GM18502 (cell line): ENCODE data around the gene ETV6.

Experiments used
- ATAC-seq: cut with Tn5 transposase; IDR thresholded peaks from one replicate; pipeline ENCODE4 v1.9.1; 2021; ENCODE audit warnings: mild to moderate bottlenecking; ENCODE audit not compliant: unreplicated experiment, poor library complexity

Gene ETV6

DNA sequence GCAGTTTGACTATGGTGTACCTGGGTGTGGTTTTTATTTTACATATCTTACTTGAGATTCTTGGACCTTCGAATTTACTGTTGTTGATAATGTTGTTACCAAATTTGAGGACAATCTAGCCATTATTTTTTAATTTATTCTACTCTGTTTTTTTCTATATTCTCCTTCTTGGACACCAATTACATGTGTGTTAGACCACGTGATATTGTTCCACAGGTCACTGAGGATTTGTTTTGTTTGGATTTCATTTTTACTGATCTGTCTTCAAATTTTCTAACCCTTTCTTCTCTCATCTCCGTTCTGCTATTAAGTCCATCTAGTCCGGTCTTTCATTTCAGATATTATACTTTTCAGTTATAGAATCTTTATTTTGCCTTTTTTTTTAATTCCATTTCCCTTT lies 216.3 kb downstream of the ETV6 start:
- no peak for ATAC-seq

DNA sequence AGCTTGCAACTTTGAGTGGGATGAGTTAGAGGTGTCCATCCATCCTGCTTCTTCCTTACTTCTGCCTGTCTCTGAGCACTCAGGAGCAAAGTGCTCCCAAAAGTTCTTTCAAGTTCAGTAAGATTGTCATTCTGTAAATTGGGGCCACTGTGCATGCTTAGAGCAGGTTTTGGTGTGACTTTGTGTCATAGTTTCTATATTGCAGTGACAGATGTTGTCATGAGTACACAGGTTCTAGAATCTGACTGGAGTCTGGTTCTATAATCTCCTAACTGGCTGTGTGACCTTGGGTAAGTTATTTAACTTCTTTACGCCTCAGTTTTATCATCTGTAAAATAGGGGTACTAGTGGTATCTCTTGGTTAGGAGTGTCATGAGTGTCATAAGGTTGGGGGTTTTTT lies 218.6 kb downstream of the ETV6 start:
- ATAC-seq, result no peak

DNA sequence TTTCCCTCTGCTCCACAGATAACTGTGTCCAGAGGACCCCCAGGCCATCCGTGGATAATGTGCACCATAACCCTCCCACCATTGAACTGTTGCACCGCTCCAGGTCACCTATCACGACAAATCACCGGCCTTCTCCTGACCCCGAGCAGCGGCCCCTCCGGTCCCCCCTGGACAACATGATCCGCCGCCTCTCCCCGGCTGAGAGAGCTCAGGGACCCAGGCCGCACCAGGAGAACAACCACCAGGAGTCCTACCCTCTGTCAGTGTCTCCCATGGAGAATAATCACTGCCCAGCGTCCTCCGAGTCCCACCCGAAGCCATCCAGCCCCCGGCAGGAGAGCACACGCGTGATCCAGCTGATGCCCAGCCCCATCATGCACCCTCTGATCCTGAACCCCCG lies 219.9 kb downstream of the ETV6 start:
- no peak for ATAC-seq

DNA sequence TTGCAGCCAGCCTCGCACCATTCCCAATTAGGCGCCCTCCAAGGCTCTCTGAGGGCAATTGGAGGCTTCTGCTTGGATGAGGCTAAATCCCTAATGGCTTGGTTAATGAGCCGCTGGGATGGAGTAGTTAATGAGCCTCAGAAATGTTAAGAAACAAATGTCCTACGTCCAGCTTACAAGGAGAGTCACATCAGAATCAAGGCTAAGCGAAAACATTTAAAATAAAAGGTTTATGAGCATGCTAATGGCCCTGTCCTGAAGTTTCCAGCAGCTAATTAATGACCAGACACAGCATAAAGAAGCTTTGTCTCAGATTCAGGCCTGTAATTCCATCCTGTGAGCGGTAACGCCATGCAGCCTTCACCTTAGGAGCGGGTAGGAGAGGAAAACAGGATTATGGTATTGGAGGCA lies 220.6 kb downstream of the ETV6 start:
- no peak for ATAC-seq

DNA sequence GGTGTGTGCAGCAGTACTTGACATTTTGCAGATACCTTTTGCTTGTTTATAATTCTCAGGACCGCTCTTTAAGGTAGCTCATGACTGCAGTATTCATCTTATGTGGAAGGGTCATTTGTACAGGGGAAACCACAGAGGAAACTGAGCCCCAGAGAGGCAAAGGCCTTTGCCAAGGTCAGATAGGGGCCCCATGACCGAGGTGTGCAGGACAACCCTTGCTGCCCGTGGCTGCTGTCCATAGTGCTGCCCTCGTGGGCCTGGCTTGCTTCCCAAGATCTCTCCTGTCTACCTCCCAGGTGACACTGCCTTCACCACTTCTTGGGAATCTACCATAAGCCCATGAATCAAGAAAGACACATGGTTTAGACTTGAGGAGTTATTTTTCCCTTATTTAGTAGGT lies 222.6 kb downstream of the ETV6 start:
- no peak for ATAC-seq

DNA sequence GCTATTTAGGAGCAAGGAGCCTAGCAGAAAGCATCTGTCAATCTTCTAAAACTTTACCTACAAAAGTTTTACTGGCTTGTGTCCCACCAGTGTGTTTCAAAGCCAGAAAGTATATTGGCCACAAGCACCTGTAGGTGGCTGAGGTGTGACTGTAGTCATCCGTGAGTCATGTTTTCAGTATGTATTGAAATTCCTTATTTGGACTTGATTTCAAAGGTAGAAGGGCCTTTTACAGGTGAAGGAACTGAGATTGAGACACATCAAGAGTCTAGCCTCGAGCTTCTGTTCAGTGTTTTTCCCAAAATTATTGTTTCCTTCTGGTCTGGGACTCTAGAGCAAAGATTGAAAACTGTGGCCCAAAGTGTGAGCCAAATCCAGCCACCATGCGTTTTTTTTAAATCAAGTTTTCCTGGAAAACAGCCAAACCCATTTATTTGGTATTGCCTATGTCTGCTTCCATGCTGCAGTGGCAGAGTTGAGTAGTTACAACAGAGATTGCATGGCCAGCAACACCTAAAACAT lies 226.0 kb downstream of the ETV6 start:
- ATAC-seq, result no peak

DNA sequence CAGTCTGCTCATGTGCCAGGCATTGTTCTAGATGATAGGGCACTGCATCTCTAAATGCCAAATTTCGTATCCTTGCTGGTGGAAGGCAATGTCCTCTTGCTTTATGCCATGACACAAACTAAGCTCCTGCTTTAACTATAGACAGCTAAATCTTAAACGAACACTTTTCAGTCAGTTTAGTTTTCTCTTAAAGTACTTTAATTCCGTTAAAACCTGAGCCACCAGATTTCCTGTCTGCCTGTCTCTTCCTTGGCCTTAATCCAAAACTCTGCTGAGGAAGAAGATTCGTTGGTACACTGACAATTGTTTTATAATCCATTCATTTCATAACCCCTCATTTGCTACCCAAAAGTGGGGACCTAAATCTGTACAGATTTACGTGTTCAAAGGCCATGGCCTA lies 226.8 kb downstream of the ETV6 start:
- ATAC-seq, result no peak

DNA sequence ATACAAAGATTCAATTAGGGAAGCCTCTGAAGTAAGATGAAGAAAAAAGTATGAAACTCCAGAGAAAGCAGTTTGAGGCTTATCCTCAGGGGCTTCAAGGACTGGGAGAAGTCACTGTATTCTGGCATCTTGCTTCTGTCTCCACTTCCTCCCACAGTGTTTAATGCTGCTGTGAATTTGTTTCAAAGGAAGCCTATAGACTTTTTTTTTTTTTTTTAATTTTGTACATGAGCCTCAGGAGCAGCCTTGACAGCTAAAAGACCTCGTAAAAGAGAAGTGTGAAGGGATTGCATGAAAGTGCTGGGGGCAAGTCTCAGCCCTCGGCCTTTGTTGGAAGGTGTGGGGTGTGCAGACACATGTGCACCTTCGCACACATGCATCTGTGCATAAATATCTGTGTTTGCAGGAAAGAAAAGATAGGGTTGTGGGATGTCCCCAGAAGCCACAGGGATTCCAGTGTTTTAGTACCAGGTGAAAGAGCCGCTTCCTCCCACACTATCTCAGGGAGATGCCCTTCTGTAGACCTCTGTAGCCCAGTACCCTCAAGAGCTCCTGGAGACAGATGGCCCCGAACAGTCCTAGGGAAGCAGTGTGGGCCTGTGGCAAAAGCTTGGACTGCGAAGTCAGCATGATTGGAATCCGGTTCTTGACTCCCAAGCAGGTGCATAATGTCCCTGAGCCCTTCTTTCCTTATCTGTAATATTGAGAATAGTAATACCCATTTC lies 227.8 kb downstream of the ETV6 start:
- ATAC-seq, result no peak

DNA sequence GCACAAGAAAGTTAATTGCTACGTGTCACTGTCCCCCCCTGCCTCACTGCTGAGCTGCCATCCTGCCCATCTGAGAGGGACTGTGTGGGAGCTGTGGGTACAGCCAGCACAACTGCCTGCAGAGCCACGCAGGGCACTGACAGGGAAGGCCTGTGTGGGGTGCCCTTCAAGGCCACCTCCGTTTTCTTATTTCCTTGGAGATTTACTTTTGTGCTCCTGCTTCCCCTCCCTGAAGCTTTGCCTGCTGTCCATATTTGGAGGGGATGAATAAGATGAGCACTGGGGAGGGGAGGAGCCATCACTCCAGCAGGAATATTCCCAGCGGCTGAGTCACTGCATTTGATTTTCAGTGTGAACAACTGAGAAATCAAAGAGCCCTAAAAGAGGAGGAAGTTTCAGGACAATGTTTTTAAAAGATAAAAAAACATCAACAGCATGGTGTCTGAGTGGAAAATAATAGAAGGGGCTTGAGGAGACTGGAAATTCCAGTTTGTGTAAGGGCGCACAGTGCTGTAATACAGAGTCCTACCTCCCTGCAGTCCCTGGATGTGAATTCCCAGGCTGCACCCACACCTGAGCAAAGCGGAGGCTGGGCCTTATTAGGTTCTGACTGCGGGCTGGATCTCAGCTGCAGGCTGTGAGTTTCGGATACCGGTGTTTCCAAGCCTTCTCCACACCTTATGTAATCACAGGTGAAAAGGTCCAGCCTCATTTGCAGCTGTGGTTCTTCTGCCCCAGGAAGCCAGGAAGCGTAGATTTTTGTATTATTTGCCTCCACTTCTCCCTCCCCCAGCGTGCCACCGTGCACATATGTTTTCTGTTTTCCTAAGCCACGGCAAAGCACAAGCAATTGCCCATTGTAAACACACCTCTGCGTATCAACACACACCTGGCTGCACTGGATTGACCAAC lies 228.7 kb downstream of the ETV6 start:
- no peak for ATAC-seq

DNA sequence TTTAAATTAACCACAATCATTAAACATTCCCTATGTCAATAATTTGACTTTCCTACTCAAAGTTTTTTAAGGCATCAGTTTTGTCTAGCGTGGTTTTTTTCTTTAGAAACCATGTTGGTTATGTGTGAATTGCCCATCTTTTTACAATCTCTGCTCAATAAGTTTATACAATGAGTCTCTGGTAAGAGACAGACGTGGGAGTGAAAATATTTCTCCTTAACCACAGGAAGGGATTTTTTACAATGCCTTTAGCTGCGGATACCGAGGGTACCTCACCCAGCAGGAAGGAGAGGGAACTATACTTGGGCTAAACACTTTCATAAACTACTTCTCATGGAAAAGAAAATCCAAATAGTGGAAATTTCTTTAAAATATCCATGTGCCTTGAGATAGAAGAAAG lies 229.8 kb downstream of the ETV6 start:
- no peak for ATAC-seq

DNA sequence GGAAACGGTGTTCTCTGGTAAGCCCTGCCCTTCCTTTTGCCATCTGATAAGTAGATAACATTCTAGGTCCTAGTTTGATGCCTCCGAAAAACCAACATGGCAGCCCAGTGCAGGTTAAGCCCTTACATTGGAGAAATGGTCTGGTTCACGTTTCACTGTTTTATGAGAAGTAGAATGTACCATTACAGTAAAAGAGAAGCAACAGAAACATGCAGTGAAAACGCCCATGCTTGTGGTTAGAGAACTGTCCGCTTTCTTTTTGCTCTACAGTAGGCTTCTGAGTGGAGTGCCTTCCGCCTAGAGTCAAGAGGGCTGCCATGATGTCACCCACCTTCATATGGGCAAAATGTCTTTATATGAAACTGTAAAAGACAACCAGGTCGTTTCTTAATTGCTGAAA lies 230.9 kb downstream of the ETV6 start:
- no peak for ATAC-seq

DNA sequence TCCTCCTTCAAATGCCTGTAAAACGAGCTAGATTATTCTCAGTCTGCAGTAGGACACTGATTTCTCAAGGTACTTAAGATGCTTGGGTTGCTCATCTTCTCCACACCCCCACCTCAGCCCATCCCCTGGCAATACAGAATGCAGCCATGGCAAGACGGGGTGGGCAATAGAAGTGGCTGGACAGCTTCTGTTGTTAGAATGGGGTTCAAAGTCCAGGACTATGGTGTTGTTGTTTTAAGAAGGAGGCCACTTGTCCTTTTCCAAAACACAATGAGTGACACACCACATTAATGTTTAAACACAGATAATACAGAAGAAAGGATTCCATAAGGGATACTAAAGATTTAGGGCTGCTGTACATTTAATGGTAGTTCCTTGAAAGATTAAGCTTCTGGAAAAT lies 232.4 kb downstream of the ETV6 start:
- no peak for ATAC-seq

DNA sequence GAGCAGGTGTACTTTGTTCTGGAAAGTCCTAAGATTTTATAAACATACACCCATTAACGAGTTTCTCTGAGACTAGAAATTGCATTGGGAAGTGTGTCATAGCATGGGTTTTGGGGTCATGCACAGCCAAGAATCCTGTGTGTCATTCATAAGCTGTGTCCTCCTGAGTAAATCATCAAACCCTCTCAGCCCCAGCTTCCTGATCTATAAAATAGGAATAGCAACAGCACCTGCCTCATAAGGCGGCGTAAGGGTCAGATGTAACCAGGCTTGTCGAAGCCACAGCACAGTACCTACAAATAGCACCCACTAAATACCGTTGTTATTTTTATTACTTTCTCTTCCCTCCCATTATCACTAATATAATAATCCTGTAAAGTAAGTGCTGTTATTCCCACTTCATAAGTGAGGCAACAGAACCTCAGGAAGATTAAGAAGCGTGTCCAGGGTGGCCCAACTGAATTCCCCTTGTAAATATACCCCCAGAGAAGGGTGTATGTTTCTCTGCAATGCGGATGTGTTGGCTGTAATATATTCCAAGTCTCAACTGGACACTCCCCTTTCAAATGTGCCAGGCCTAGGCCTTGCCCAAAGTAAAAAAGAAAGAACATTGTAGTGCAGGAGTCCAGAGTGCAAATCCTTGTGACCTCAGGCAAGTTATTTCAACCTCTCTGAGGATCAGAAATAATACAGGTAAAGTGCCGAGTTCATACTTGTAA lies 233.0 kb downstream of the ETV6 start:
- ATAC-seq, result no peak

DNA sequence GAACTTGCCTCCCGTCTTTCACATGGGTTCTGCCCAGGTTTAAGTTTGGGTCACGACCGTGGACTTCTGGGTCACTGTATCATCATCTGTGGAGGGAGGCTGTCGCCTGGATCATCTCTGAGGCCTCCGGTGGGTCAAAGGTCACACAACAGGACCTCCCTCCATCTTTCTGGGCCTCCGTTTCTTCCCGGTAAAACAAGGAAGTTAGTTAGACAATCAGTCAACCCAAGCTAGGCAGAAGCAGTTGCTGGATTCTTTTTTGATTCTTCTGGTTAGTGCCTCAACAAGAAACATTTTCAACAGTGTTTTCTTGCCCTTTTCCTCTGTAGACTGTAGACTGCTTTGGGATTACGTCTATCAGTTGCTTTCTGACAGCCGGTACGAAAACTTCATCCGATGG lies 234.6 kb downstream of the ETV6 start:
- no peak for ATAC-seq

DNA sequence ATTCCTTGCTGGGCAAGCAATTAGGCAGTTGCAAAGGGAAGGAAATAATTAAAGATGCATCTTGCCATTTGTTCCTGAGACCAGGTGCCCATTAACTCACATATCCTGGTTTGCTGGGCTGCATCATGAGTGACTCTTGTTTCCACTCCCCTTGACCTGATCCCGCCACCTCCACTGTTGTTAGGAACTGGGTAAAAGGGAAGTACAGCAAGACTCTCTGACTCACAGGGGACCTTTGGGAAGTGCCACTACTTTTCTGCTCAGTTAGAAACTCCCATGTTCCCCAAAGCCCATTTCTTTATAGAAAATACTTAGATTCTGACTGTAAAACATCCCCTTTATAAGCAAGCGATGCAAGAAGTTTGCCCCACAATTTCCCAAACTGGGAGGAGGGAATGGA lies 235.2 kb downstream of the ETV6 start:
- ATAC-seq, result no peak

DNA sequence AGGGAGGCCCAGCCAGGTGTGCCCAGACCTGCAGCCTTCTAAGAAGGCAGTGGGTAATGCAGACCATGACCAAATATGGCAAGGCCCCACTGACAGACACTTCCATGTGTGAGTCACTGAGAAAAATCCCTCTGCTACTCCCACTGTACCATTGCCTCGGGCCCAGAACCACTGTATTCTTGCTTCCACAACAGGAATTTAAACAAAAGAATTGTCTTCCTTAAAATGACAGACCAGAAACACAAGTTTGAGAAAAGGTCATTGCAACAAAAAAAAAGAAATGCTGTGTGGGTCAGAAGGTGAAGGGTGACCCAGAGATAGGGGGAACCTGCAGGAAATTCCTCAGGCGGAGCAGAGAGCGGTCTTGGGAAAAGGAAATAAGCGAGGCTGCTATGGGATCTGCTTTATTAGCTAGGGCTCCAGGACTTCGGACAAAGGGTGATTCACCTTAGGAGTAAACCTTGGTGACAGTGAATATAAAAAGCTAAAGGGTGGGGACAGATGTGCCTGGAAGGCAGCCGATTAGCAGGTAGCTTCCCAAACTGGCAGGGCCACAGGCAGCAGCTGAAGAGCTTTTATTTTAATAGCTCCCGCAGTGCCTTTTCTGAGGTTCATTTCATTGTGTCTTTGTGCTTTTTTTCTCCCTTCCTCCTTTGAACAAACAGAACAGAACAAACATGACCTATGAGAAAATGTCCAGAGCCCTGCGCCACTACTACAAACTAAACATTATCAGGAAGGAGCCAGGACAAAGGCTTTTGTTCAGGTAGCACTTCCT lies 236.0 kb downstream of the ETV6 start:
- ATAC-seq, result no peak

DNA sequence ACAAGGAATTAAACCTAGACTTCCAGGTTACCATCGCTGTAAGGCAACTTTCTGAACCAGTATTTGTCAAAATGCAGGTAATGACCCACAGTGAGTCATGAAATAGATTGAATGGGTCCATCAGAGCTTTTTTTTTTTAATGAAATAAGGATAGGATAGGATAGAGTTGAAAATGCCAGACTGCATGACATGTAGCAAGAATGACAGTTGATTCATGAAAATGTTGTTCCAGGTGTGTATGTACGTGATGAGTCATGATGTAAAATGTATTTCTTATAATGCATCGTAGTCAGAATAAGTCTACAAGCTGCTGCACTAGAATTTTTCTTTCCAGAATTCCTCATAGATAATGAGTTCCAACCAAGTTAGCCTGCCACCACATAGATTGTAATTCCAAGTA lies 236.9 kb downstream of the ETV6 start:
- ATAC-seq, result no peak

DNA sequence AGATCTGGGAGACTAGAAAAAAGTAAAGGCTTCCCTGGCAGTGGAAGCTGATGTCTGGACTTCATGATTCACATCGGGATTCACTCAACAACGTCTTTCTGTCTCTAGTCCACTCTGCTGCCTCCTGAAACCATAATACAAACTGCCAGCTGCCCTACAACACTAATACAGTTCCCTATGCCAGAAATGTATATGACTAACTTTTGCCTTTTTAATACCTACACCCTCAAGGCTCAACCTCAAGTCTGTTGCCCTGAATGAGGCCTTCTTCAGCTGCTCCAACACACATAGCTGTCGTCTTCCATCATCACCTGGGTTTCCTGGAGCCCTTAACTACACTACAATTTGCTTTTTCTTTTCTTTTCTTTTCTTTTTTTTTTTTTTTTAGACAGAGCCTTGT lies 238.6 kb downstream of the ETV6 start:
- no peak for ATAC-seq

DNA sequence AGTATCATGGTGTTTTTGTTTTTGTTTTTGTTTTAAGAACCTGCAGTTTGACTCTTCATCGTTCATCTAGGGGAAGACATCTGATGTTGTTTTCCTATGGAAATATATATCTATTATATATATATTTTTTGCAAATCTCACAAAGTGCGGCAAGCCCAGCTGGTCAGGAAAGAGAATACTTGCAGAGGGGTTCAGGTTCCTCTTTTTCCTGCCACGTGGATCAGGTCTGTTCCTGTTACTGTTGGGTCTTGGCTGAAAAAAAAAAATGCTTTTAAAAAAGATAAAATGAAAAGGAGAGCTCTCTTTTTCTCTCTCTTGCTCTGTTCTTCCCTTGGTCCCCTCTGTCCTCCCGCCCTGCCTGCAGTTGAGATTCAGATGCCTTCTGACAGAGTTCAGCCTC lies 241.9 kb downstream of the ETV6 start:
- no peak for ATAC-seq

DNA sequence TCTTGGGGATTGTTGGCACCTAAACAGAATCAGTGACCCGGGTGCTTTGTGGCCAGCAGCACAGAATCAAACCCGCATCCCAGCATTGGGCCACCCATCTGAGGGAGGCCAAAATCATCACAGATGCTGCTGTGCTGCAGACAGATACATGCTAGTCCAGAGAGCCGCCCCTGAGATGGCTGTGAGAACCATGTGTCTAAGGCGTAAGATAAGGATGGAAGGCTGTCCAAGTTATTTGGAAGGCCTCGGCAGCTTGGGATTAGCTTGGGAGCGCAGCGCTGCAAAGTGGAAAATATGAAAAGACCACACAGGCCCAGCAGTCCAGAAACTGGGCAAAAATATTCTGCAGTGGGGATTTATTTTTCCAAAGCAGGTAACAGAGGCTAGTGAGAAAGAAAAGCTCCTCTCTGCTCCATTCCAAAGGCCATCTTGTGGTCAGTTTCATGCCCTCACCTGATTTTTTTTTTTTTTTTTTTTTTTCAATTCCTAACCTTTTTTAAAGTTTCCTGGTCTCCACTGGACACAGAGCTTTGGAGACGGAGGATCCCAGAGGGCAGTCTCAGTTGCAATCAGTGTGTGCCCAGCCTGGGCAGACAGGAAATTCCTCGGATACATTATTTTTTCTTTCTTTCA lies 242.4 kb downstream of the ETV6 start:
- no peak for ATAC-seq
